GM23338 (cell line): ENCODE measurements around the gene THOC7. TPM values are rescaled to one million over a fixed set of nuclear protein-coding genes. Genes with fewer than 3 reads are reported as not detected.

Source experiments
- ATAC-seq: fragments of 200-7000 bp; cut with Tn5 transposase; 3 replicates; pipeline ENCODE4 v1.9.1; 2020
- DNase-seq: peaks from one replicate; pipeline ENCODE4 v3.0.0-alpha.2; 2015; ENCODE audit warnings: low spot score
- H2AFZ ChIP-seq: fragments of 200-600 bp; sonication (generic); 2 replicates; pipeline ENCODE4 v1.8.0; 2016; ENCODE audit warnings: antibody characterized with exemption, mild to moderate bottlenecking, moderate library complexity
- H3F3A ChIP-seq: fragments of 200-600 bp; sonication (generic); replicated peaks from 2 replicates; pipeline ENCODE4 v1.8.0; 2017; ENCODE audit warnings: antibody characterized with exemption, mixed run types, low read depth
- H3K27ac ChIP-seq: fragments of 200-600 bp; sonication (generic); 2 replicates; pipeline ENCODE4 v1.6.1; 2016; ENCODE audit warnings: low read depth
- H3K27me3 ChIP-seq: fragments of 200-600 bp; sonication (generic); 2 replicates; pipeline ENCODE4 v1.8.0; 2016; ENCODE audit warnings: mild to moderate bottlenecking, mixed run types, moderate library complexity; ENCODE audit not compliant: insufficient read depth
- H3K36me3 ChIP-seq: fragments of 200-600 bp; sonication (generic); 2 replicates; pipeline ENCODE4 v1.8.0; 2016; ENCODE audit warnings: mild to moderate bottlenecking; ENCODE audit not compliant: insufficient read depth
- H3K4me1 ChIP-seq: fragments of 200-600 bp; sonication (generic); 2 replicates; pipeline ENCODE4 v1.8.0; 2016; ENCODE audit warnings: mild to moderate bottlenecking, moderate library complexity; ENCODE audit not compliant: insufficient read depth
- H3K4me2 ChIP-seq: fragments of 200-600 bp; sonication (generic); 2 replicates; pipeline ENCODE4 v1.7.1; 2017; ENCODE audit warnings: mixed run types
- H3K4me3 ChIP-seq: fragments of 200-600 bp; sonication (generic); 2 replicates; pipeline ENCODE4 v1.6.1; 2016; ENCODE audit warnings: mixed run types
- H3K79me2 ChIP-seq: fragments of 200-600 bp; sonication (generic); replicated peaks from 2 replicates; pipeline ENCODE4 v1.8.0; 2017; ENCODE audit warnings: mild to moderate bottlenecking; ENCODE audit not compliant: insufficient read depth
- H3K9me2 ChIP-seq: fragments of 200-600 bp; sonication (generic); 2 replicates; pipeline ENCODE4 v1.8.0; 2017; ENCODE audit not compliant: insufficient read depth
- H4K20me1 ChIP-seq: fragments of 200-600 bp; sonication (generic); replicated peaks from 2 replicates; pipeline ENCODE4 v1.8.0; 2017; ENCODE audit warnings: mild to moderate bottlenecking; ENCODE audit not compliant: insufficient read depth
- H3K27ac Mint-ChIP-seq: 2 replicates; pipeline ENCODE4 v1.8.0; 2020; ENCODE audit warnings: inconsistent platforms, mild to moderate bottlenecking, moderate library complexity, mixed read lengths
- H3K27me3 Mint-ChIP-seq: 3 replicates; pipeline ENCODE4 v1.8.0; 2022; ENCODE audit warnings: low read depth, mild to moderate bottlenecking, moderate library complexity, mixed read lengths, inconsistent platforms; ENCODE audit not compliant: insufficient read depth, poor library complexity
- H3K36me3 Mint-ChIP-seq: 3 replicates; pipeline ENCODE4 v1.8.0; 2021; ENCODE audit warnings: low read depth, mild to moderate bottlenecking, inconsistent platforms, moderate library complexity, mixed read lengths
- H3K4me1 Mint-ChIP-seq: 3 replicates; pipeline ENCODE4 v1.8.0; 2020; ENCODE audit warnings: mild to moderate bottlenecking, inconsistent platforms, mixed read lengths
- H3K4me3 Mint-ChIP-seq: 3 replicates; pipeline ENCODE4 v1.8.0; 2021; ENCODE audit warnings: moderate library complexity, mild to moderate bottlenecking, inconsistent platforms, mixed read lengths
- H3K9me3 Mint-ChIP-seq: 3 replicates; pipeline ENCODE4 v1.8.0; 2020; ENCODE audit warnings: moderate library complexity, mild to moderate bottlenecking, inconsistent platforms, mixed read lengths
- CREB1 ChIP-seq: fragments of 250-450 bp; sonication (Bioruptor Pico); IDR thresholded peaks from 2 replicates; pipeline ENCODE4 v1.5.0; 2020; ENCODE audit warnings: low read depth, mild to moderate bottlenecking, moderate library complexity
- CTCF ChIP-seq, 2 experiments: fragments of 200-600 bp in 1 of 2; sonication (generic) in 1 of 2; conservative IDR thresholded peaks; 2 replicates each; pipeline versions ENCODE4 v1.5.1 to v1.6.1; 2016 to 2017; ENCODE audit warnings: antibody characterized with exemption in 2 of 2, low read depth in 2 of 2, mild to moderate bottlenecking in 2 of 2, moderate library complexity in 1 of 2
- ETS1 ChIP-seq: IDR thresholded peaks from 2 replicates; pipeline ENCODE4 v1.6.1; 2016; ENCODE audit warnings: antibody characterized with exemption
- EZH2 ChIP-seq: fragments of 200-600 bp; sonication (generic); IDR thresholded peaks from one replicate; pipeline ENCODE4 v1.8.0; 2017; ENCODE audit warnings: antibody characterized with exemption, mild to moderate bottlenecking, low read depth; ENCODE audit not compliant: unreplicated experiment
- EZH2phosphoT487 ChIP-seq: fragments of 200-600 bp; sonication (generic); IDR thresholded peaks from one replicate; pipeline ENCODE4 v1.8.1; 2018; ENCODE audit warnings: antibody characterized with exemption; ENCODE audit not compliant: unreplicated experiment
- JUNB ChIP-seq: IDR thresholded peaks from one replicate; pipeline ENCODE4 v1.6.1; 2016; ENCODE audit warnings: antibody characterized with exemption; ENCODE audit not compliant: unreplicated experiment
- NANOG ChIP-seq: IDR thresholded peaks from 2 replicates; pipeline ENCODE4 v1.6.1; 2016; ENCODE audit warnings: antibody characterized with exemption, borderline replicate concordance
- POLR2AphosphoS5 ChIP-seq: IDR thresholded peaks from 2 replicates; pipeline ENCODE4 v1.6.1; 2016; ENCODE audit warnings: antibody characterized with exemption, low read depth
- STAT1 ChIP-seq: IDR thresholded peaks from one replicate; pipeline ENCODE4 v1.6.1; 2016; ENCODE audit warnings: antibody characterized with exemption; ENCODE audit not compliant: unreplicated experiment
- ZNF114 ChIP-seq: fragments of 250-450 bp; sonication (Bioruptor Pico); IDR thresholded peaks from 2 replicates; pipeline ENCODE4 v1.5.0; 2020; ENCODE audit warnings: mild to moderate bottlenecking, moderate library complexity
- ZNF331 ChIP-seq: fragments of 250-450 bp; sonication (Bioruptor Pico); IDR thresholded peaks from 2 replicates; pipeline ENCODE4 v1.5.0; 2020; ENCODE audit warnings: low read depth, mild to moderate bottlenecking, moderate library complexity
- polyA plus RNA-seq: library from polyadenylated mRNA; unstranded; fragments of >200 nt; fragmentation: Nextera tagmentation; extraction: Ambion mirVana; gene quantifications from 2 replicates; pipeline ENCODE4 v1.2.1, GENCODE V29; 2016
- total RNA-seq: library from RNA; depleted of rRNA; stranded (reverse); fragments of >200 nt; shearing (Covaris generic); gene quantifications from 2 replicates; pipeline ENCODE4 v1.2.3, GENCODE V29; 2014

THOC7 gene
- total and polyA plus RNA-seq, 2 experiments from 2014 or later = 53.9 to 166 TPM

- no peak overlapping the region for H3K4me2 ChIP-seq
- no peaks in the 10 kb centered on the region for H3K36me3 ChIP-seq
- H3K27me3 Mint-ChIP-seq = no peaks in the 10 kb centered on the region
- DNase-seq (no peak), ATAC-seq (no peak)
- H3F3A ChIP-seq = no peaks in the 10 kb centered on the region
- H3K36me3 Mint-ChIP-seq = no peaks in the 10 kb centered on the region; the same call in 2 of the 3 replicates
- H3K27ac ChIP-seq = no peak overlapping the region
- H2AFZ ChIP-seq = no peak overlapping the region
- no peak for TF ChIP-seq ETS1
- no peak for TF ChIP-seq JUNB
- TF ChIP-seq NANOG = no peak
- no peak for TF ChIP-seq STAT1
- no peak for TF ChIP-seq EZH2
- TF ChIP-seq CREB1 (CRISPR knock-in tag) = no peak
- no peak for TF ChIP-seq EZH2phosphoT487
- no peak for TF ChIP-seq POLR2AphosphoS5
- TF ChIP-seq ZNF114 (CRISPR knock-in tag) = no peak
- TF ChIP-seq ZNF331 = no peak
- no peaks in the 10 kb centered on the region for H3K27me3 ChIP-seq
- no peaks in the 10 kb centered on the region for H4K20me1 ChIP-seq
- H3K9me2 ChIP-seq = no peaks in the 10 kb centered on the region
- H3K4me1 ChIP-seq = no peaks in the 10 kb centered on the region
- no peak overlapping the region for H3K27ac Mint-ChIP-seq
- no peak overlapping the region for H3K4me3 ChIP-seq
- no peaks in the 10 kb centered on the region for H3K9me3 Mint-ChIP-seq
- H3K79me2 ChIP-seq = no peaks in the 10 kb centered on the region
- H3K4me1 Mint-ChIP-seq = peaks cover 5% of the 10 kb centered on the region; the same call in 2 of the 3 replicates
- no peak overlapping the region for H3K4me3 Mint-ChIP-seq
These were observed 55.0 kb downstream of the THOC7 start for GRCh38 chr3:63808633-63809032.

- no peak overlapping the region for H2AFZ ChIP-seq
- H3K4me2 ChIP-seq = no peak overlapping the region
- H3K4me3 ChIP-seq = no peak overlapping the region
- H3K4me1 ChIP-seq = no peaks in the 10 kb centered on the region
- H3K27me3 Mint-ChIP-seq = no peaks in the 10 kb centered on the region
- H3K9me3 Mint-ChIP-seq = no peaks in the 10 kb centered on the region
- H3K27ac ChIP-seq = no peak overlapping the region
- H4K20me1 ChIP-seq = no peaks in the 10 kb centered on the region
- H3K27ac Mint-ChIP-seq = no peak overlapping the region
- DNase-seq = no peak
- TF ChIP-seq POLR2AphosphoS5 (no peak), JUNB (no peak), STAT1 (no peak)
- H3K9me2 ChIP-seq = no peaks in the 10 kb centered on the region
- H3K36me3 ChIP-seq = no peaks in the 10 kb centered on the region
- H3K4me3 Mint-ChIP-seq = no peak overlapping the region
- ATAC-seq = no peak
- H3F3A ChIP-seq = no peaks in the 10 kb centered on the region
- H3K79me2 ChIP-seq = no peaks in the 10 kb centered on the region
- no peaks in the 10 kb centered on the region for H3K27me3 ChIP-seq
- H3K4me1 Mint-ChIP-seq = no peaks in the 10 kb centered on the region
- no peaks in the 10 kb centered on the region; the same call in 2 of the 3 replicates for H3K36me3 Mint-ChIP-seq
These were observed 55.5 kb downstream of the THOC7 start for GRCh38 chr3:63807961-63808565.

GRCh38 chr3:63803911-63804310, 59.7 kb downstream of the THOC7 start:
- DNase-seq = no peak
- no peaks in the 10 kb centered on the region for H3F3A ChIP-seq
- no peaks in the 10 kb centered on the region for H3K79me2 ChIP-seq
- no peak overlapping the region for H2AFZ ChIP-seq
- H3K9me3 Mint-ChIP-seq = no peaks in the 10 kb centered on the region
- H3K27me3 Mint-ChIP-seq = no peaks in the 10 kb centered on the region
- no peak overlapping the region for H3K4me3 Mint-ChIP-seq
- H3K27me3 ChIP-seq = no peaks in the 10 kb centered on the region
- H3K4me3 ChIP-seq = no peak overlapping the region
- no peak overlapping the region for H3K27ac Mint-ChIP-seq
- H3K27ac ChIP-seq = no peak overlapping the region
- H4K20me1 ChIP-seq = no peaks in the 10 kb centered on the region
- H3K4me1 Mint-ChIP-seq = no peaks in the 10 kb centered on the region
- H3K4me2 ChIP-seq = no peak overlapping the region
- no peaks in the 10 kb centered on the region; the same call in 2 of the 3 replicates for H3K36me3 Mint-ChIP-seq
- no peaks in the 10 kb centered on the region for H3K36me3 ChIP-seq
- no peaks in the 10 kb centered on the region for H3K4me1 ChIP-seq
- no peak for ATAC-seq
- H3K9me2 ChIP-seq = no peaks in the 10 kb centered on the region
- TF ChIP-seq EZH2phosphoT487 = no peak
- no peak for TF ChIP-seq CREB1 (CRISPR knock-in tag)
- no peak for TF ChIP-seq ETS1
- no peak for TF ChIP-seq CTCF (conservative IDR thresholded peaks at IDR 0.05; ENCODE audit: low read depth in 2 of 2)
